ENCODE measurements around the gene CELSR1. TPM values are rescaled to one million over a fixed set of nuclear protein-coding genes. Genes with fewer than 3 reads are reported as not detected.

CELSR1 gene
- total RNA-seq, 1 donor from 2014 or later: 0.27 TPM

GRCh38 chr22:46352276-46352675, 185.1 kb downstream of the CELSR1 start:
- no peaks in the 10 kb centered on the region for H3K36me3 Mint-ChIP-seq (ENCODE audit: unreplicated experiment)
- H3K4me3 Mint-ChIP-seq (ENCODE audit: unreplicated experiment): no peak overlapping the region
- peak overlapping the region; percentile 70 for H3K27ac Mint-ChIP-seq (ENCODE audit: unreplicated experiment)
- no peak for TF ChIP-seq CTCF (IDR thresholded peaks at IDR 0.05; ENCODE audit: partially characterized antibody, unreplicated experiment)
- H3K9me3 Mint-ChIP-seq (ENCODE audit: unreplicated experiment): peaks cover 12% of the 10 kb centered on the region
- H3K27me3 Mint-ChIP-seq (ENCODE audit: unreplicated experiment): peaks cover 4% of the 10 kb centered on the region
- peaks cover 16% of the 10 kb centered on the region for H3K4me1 Mint-ChIP-seq (ENCODE audit: low read depth, unreplicated experiment)
- DNase-seq: no peak

- Mint-ChIP-seq H3K36me3 (ENCODE audit: unreplicated experiment) (no peaks in the 10 kb centered on the region), H3K4me3 (ENCODE audit: unreplicated experiment) (no peak overlapping the region), H3K9me3 (ENCODE audit: unreplicated experiment) (peaks cover 12% of the 10 kb centered on the region), H3K4me1 (ENCODE audit: low read depth, unreplicated experiment) (peaks cover 16% of the 10 kb centered on the region), H3K27me3 (ENCODE audit: unreplicated experiment) (peaks cover 4% of the 10 kb centered on the region), H3K27ac (ENCODE audit: unreplicated experiment) (peak overlapping the region; percentile 70)
- no peak for DNase-seq
- no peak for TF ChIP-seq CTCF (IDR thresholded peaks at IDR 0.05; ENCODE audit: partially characterized antibody, unreplicated experiment)
Observed at GRCh38 chr22:46351767-46352166, 185.7 kb downstream of the CELSR1 start.

- peak overlapping the region; percentile 36 for H3K4me3 Mint-ChIP-seq (ENCODE audit: unreplicated experiment)
- peaks cover 4% of the 10 kb centered on the region for H3K27me3 Mint-ChIP-seq (ENCODE audit: unreplicated experiment)
- peaks cover 12% of the 10 kb centered on the region for H3K9me3 Mint-ChIP-seq (ENCODE audit: unreplicated experiment)
- H3K27ac Mint-ChIP-seq (ENCODE audit: unreplicated experiment): no peak overlapping the region
- DNase-seq: no peak
- H3K36me3 Mint-ChIP-seq (ENCODE audit: unreplicated experiment): no peaks in the 10 kb centered on the region
- TF ChIP-seq CTCF (IDR thresholded peaks at IDR 0.05; ENCODE audit: partially characterized antibody, unreplicated experiment): no peak
- peaks cover 16% of the 10 kb centered on the region for H3K4me1 Mint-ChIP-seq (ENCODE audit: low read depth, unreplicated experiment)
Observed at GRCh38 chr22:46351131-46351735, 186.2 kb downstream of the CELSR1 start.

GRCh38 chr22:46350646-46351045, 186.8 kb downstream of the CELSR1 start:
- Mint-ChIP-seq H3K36me3 (ENCODE audit: unreplicated experiment) (no peaks in the 10 kb centered on the region), H3K4me3 (ENCODE audit: unreplicated experiment) (peak overlapping the region; percentile 36), H3K4me1 (ENCODE audit: low read depth, unreplicated experiment) (peaks cover 16% of the 10 kb centered on the region), H3K27me3 (ENCODE audit: unreplicated experiment) (peaks cover 4% of the 10 kb centered on the region), H3K9me3 (ENCODE audit: unreplicated experiment) (peaks cover 12% of the 10 kb centered on the region), H3K27ac (ENCODE audit: unreplicated experiment) (no peak overlapping the region)
- no peak for TF ChIP-seq CTCF (IDR thresholded peaks at IDR 0.05; ENCODE audit: partially characterized antibody, unreplicated experiment)
- DNase-seq: no peak

- no peak overlapping the region for H3K27ac Mint-ChIP-seq (ENCODE audit: unreplicated experiment)
- peaks cover 3% of the 10 kb centered on the region for H3K27me3 Mint-ChIP-seq (ENCODE audit: unreplicated experiment)
- H3K4me3 Mint-ChIP-seq (ENCODE audit: unreplicated experiment): no peak overlapping the region
- H3K9me3 Mint-ChIP-seq (ENCODE audit: unreplicated experiment): peaks cover 11% of the 10 kb centered on the region
- peaks cover 13% of the 10 kb centered on the region for H3K4me1 Mint-ChIP-seq (ENCODE audit: low read depth, unreplicated experiment)
- DNase-seq: no peak
- TF ChIP-seq CTCF (IDR thresholded peaks at IDR 0.05; ENCODE audit: partially characterized antibody, unreplicated experiment): no peak
- H3K36me3 Mint-ChIP-seq (ENCODE audit: unreplicated experiment): no peaks in the 10 kb centered on the region
Observed at GRCh38 chr22:46350121-46350520, 187.3 kb downstream of the CELSR1 start.

Measured in glutamatergic neuron (in vitro differentiated cells).